ENCODE measurements around the gene DGCR8.

- TF ChIP-seq CTCF (IDR thresholded peaks at IDR 0.05) (no peak), POLR2A (IDR thresholded peaks at IDR 0.05) (no peak), POLR2AphosphoS5 (IDR thresholded peaks at IDR 0.05) (peak in 1 of 4 donors; percentile 18)
Observed at GRCh38 chr22:20112623-20113511, 32.8 kb downstream of the DGCR8 start.
